Tibial artery (tissue), 4 donors: ENCODE measurements around the gene CUL9.

Experiments
- DNase-seq, 2 donors: peaks; one replicate each; pipeline ENCODE4 v3.0.0-alpha.2; 2019
- H3K27ac ChIP-seq, 2 donors: fragments of 200-600 bp; sonication (generic) in 1 of 2; 1 replicate in 1 of 2; 2 replicates in 1 of 2; pipeline ENCODE4 v1.5.1; 2018 to 2019; ENCODE audit warnings: mild to moderate bottlenecking in 1 of 2
- H3K27me3 ChIP-seq, 2 donors: fragments of 200-600 bp; sonication (generic) in 1 of 2; one replicate each; pipeline versions ENCODE4 v1.5.1 to v1.6.0; 2016 to 2019
- H3K36me3 ChIP-seq, 3 donors: fragments of 200-600 bp; sonication (generic) in 2 of 3; one replicate each; pipeline ENCODE4 v1.5.1; 2016 to 2019; ENCODE audit warnings: mild to moderate bottlenecking in 2 of 3
- H3K4me1 ChIP-seq, 4 donors: fragments of 200-600 bp; sonication (generic) in 2 of 4; 1 replicate in 3 of 4; 2 replicates in 1 of 4; pipeline ENCODE4 v1.5.1; 2016 to 2019
- H3K4me3 ChIP-seq, 2 donors: fragments of 200-600 bp; sonication (generic) in 1 of 2; 1 replicate in 1 of 2; 2 replicates in 1 of 2; pipeline ENCODE4 v1.5.1; 2018 to 2019; ENCODE audit warnings: mild to moderate bottlenecking in 2 of 2
- H3K9me3 ChIP-seq, 3 donors: fragments of 200-600 bp; sonication (generic) in 1 of 3; one replicate each; pipeline ENCODE4 v1.5.1; 2016 to 2019
- intact Hi-C: fragments of 100-400 bp; cut with DNase I; formaldehyde crosslinking; loops from one replicate; pipeline ENCODE4 v1.15.0; 2023; ENCODE audit warnings: low total_unique reads
- TF ChIP-seq, protein P1 (sequence below), 2 experiments: fragments of 200-600 bp in 1 of 2; fragments of 450-650 bp in 1 of 2; IDR thresholded peaks; one replicate each; pipeline ENCODE4 v1.5.1; 2017 to 2019; ENCODE audit warnings: antibody characterized with exemption in 2 of 2, mild to moderate bottlenecking in 1 of 2, moderate library complexity in 1 of 2

CUL9 gene

GRCh38 chr6:43268782-43269272 lies 86.8 kb downstream of the CUL9 start:
- no peak for DNase-seq
- Histone ChIP-seq H3K27ac (peak overlapping the region; percentile 45 to 48), H3K9me3 (no peaks in the 10 kb centered on the region), H3K4me3 (peak overlapping the region; percentile 41 to 52), H3K27me3 (peaks cover 0 to 7% of the 10 kb centered on the region in 2 donors), H3K4me1 (peaks cover 0 to 26% (median 25%) of the 10 kb centered on the region in 4 donors), H3K36me3 (no peaks in the 10 kb centered on the region)
- TF ChIP-seq, protein P1, sequence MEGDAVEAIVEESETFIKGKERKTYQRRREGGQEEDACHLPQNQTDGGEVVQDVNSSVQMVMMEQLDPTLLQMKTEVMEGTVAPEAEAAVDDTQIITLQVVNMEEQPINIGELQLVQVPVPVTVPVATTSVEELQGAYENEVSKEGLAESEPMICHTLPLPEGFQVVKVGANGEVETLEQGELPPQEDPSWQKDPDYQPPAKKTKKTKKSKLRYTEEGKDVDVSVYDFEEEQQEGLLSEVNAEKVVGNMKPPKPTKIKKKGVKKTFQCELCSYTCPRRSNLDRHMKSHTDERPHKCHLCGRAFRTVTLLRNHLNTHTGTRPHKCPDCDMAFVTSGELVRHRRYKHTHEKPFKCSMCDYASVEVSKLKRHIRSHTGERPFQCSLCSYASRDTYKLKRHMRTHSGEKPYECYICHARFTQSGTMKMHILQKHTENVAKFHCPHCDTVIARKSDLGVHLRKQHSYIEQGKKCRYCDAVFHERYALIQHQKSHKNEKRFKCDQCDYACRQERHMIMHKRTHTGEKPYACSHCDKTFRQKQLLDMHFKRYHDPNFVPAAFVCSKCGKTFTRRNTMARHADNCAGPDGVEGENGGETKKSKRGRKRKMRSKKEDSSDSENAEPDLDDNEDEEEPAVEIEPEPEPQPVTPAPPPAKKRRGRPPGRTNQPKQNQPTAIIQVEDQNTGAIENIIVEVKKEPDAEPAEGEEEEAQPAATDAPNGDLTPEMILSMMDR (IDR thresholded peaks at IDR 0.05): no peak
- intact Hi-C loops: loop anchor here (10.0 kb wide), 1 partner anchor 236 kb away; no protein-coding TSS in a partner anchor

GRCh38 chr6:43269273-43270007 lies 87.4 kb downstream of the CUL9 start:
- Histone ChIP-seq H3K36me3 (no peaks in the 10 kb centered on the region), H3K27ac (peak overlapping the region; percentile 45 to 48), H3K4me1 (peaks cover 0 to 26% (median 25%) of the 10 kb centered on the region in 4 donors), H3K4me3 (peak overlapping the region; percentile 41 to 52), H3K9me3 (no peaks in the 10 kb centered on the region), H3K27me3 (peaks cover 0 to 14% of the 10 kb centered on the region in 2 donors)
- intact Hi-C loops: loop anchor here (10.0 kb wide), 1 partner anchor 235 kb away; no protein-coding TSS in a partner anchor
- TF ChIP-seq, protein P1 (IDR thresholded peaks at IDR 0.05): no peak
- DNase-seq: no peak

DNA sequence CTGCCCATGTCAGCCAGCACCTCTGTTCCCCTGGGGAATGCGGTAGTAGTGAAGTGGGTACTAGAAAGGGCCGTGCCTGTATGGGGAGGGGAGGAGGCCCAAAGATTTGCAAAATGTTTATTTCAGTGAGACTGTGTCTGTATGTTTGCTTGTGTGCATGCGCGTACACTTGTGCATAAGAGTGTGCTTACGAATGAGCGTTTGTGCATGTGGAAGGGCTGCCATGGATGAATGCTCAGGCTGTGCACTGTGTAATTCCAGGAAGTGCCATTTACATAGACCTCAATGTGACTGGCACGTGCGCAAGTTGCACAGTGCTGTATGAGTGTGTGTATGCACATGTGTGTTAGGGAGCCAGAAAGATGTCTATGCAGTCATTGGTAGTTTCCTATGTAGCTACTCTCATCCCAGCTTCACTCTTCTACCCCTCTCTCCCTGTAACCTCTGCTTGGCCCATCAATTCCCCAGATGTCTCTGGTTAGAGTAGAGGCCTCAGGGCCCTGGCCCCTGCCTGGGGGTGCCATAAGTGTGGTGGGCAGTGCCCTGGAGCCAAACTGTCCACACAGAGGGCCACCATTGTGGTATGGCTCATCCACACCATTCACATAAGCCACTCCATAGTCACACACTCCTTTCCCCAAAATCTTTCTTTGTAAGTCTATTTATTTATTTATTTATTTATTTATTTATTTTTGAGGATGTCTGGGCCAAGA lies 89.3 kb downstream of the CUL9 start:
- DNase-seq: no peak
- TF ChIP-seq, protein P1 (IDR thresholded peaks at IDR 0.05): no peak
- Histone ChIP-seq H3K36me3 (no peaks in the 10 kb centered on the region), H3K27ac (no peak overlapping the region), H3K9me3 (no peaks in the 10 kb centered on the region), H3K27me3 (peaks cover 3 to 32% of the 10 kb centered on the region in 2 donors), H3K4me1 (peaks cover 0 to 36% (median 36%) of the 10 kb centered on the region in 4 donors), H3K4me3 (no peak overlapping the region)
- intact Hi-C loops: no loop called here

- no peak for DNase-seq
- no peaks in the 10 kb centered on the region for H3K9me3 ChIP-seq
- intact Hi-C loops: no loop called here
- peaks cover 3 to 35% of the 10 kb centered on the region in 2 donors for H3K27me3 ChIP-seq
- H3K4me3 ChIP-seq: no peak overlapping the region
- no peak overlapping the region for H3K27ac ChIP-seq
- H3K36me3 ChIP-seq: no peaks in the 10 kb centered on the region
- TF ChIP-seq, protein P1 (IDR thresholded peaks at IDR 0.05): no peak
- H3K4me1 ChIP-seq: peaks cover 0 to 36% (median 36%) of the 10 kb centered on the region in 4 donors
Observed at GRCh38 chr6:43271944-43272343, 89.9 kb downstream of the CUL9 start.

- no peak overlapping the region for H3K27ac ChIP-seq
Observed at GRCh38 chr6:43273707-43274106, 91.7 kb downstream of the CUL9 start.

More at GRCh38 chr6:43273707-43274106, 91.7 kb downstream of the CUL9 start:
- intact Hi-C loops: no loop called here
- Histone ChIP-seq H3K4me1 (peaks cover 0 to 27% (median 24%) of the 10 kb centered on the region in 4 donors), H3K36me3 (no peaks in the 10 kb centered on the region), H3K27me3 (peaks cover 3 to 37% of the 10 kb centered on the region in 2 donors), H3K4me3 (no peak overlapping the region), H3K9me3 (no peaks in the 10 kb centered on the region)
- DNase-seq: no peak
- TF ChIP-seq, protein P1 (IDR thresholded peaks at IDR 0.05): no peak
